Measurements from ENCODE around the gene ABLIM2. TPM values are rescaled to one million over a fixed set of nuclear protein-coding genes. Genes with fewer than 3 reads are reported as not detected.

Gene ABLIM2
- total RNA-seq, 2 experiments from 2014 or later, result 0.13 TPM; not detected in 1

DNA sequence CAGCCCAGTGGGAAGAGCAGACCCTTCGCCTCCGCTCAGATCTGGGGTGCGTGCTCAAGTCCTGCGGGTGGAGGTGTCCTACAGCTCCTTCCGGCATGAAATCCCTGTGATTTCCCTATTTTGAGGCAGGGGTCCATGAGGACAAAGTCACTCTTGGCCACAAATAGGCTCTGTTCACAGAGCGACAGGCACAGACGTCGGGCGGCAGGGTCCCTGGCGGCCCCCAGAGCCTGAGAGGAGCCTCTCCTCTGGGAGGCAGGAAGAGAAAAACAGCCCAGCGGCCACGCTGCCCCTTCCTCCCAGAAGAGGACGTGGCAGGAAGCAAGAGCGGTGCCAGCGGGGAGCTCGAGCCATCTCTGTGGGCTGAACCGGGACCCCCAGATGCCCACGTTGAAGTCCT lies 38.7 kb downstream of the ABLIM2 start:
- no peak overlapping the region for H3K4me3 Mint-ChIP-seq
- no peaks in the 10 kb centered on the region for H3K9me3 Mint-ChIP-seq
- no peak overlapping the region for H3K27ac Mint-ChIP-seq
- DNase-seq, result no peak
- no peaks in the 10 kb centered on the region for H3K27me3 Mint-ChIP-seq
- no peaks in the 10 kb centered on the region for H3K36me3 Mint-ChIP-seq (ENCODE audit: low read depth)
- POLR2A ChIA-PET, result no interaction called here
- CTCF ChIA-PET, result no interaction called here
- H3K4me1 Mint-ChIP-seq, result peaks cover 7% of the 10 kb centered on the region

DNA sequence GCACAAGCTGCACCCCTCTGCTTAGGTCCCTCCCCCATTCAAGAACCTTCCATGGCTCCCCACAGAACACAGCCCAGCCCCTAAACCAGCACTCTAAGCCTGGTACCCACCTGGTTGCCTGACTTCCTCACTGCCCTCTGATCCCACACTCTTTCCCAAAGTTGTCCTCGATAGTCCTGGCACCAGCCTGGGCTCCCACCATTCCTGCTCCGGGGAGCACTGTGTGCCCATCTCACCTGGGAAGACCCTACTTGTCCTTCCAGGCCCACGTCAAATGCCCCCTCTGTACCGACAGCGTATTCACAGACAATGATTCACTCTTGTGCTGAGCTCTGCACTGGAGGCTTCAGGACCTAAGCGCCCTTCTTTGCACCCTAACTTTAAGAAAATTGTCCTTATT lies 40.1 kb downstream of the ABLIM2 start:
- no peak for DNase-seq
- H3K36me3 Mint-ChIP-seq (ENCODE audit: low read depth), result no peaks in the 10 kb centered on the region
- H3K9me3 Mint-ChIP-seq, result no peaks in the 10 kb centered on the region
- POLR2A ChIA-PET, result no interaction called here
- H3K27me3 Mint-ChIP-seq, result no peaks in the 10 kb centered on the region
- CTCF ChIA-PET, result no interaction called here
- H3K27ac Mint-ChIP-seq, result no peak overlapping the region
- peaks cover 7% of the 10 kb centered on the region for H3K4me1 Mint-ChIP-seq
- no peak overlapping the region for H3K4me3 Mint-ChIP-seq

DNA sequence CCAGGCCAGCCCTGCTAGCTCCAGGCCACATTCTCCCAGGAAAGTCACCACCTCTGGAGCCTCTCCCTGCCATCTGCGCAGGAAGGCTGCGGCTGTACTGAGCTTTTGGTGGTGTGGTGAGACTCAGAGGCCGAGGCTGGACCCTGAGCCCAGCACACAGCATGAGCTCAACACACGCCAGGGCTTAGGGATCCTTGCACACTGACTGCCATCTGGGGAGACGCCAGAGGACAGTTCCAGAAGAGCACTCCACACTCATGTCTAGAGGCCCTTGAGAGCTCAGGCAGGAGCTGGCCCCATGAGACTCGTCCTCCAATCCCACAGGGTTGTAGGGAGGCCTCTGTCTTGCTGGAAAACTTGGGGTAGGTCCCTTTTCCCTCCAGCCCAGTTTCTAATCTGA lies 40.6 kb downstream of the ABLIM2 start:
- H3K9me3 Mint-ChIP-seq, result no peaks in the 10 kb centered on the region
- CTCF ChIA-PET, result no interaction called here
- POLR2A ChIA-PET, result no interaction called here
- H3K4me1 Mint-ChIP-seq, result peaks cover 7% of the 10 kb centered on the region
- no peak overlapping the region for H3K4me3 Mint-ChIP-seq
- H3K36me3 Mint-ChIP-seq (ENCODE audit: low read depth), result no peaks in the 10 kb centered on the region
- H3K27ac Mint-ChIP-seq, result no peak overlapping the region
- no peak for DNase-seq
- no peaks in the 10 kb centered on the region for H3K27me3 Mint-ChIP-seq

DNA sequence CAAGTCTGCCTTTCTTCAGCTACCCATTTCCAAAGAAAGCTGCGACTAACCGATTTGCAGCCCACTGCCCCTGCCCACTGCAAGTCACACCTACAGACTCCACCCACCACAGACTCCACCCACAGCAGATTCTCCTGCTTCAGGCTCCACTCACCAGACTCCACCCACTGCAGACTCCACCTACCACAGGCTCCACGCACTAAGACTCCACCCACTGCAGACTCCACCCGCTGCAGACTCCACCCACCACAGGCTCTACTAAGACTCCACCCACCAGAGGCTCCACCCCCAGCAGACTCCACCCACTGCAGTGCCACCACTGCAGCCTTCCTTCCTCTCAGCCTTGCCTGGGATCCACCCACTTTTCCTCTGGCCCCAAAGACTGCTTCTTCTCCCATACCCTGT lies 41.3 kb downstream of the ABLIM2 start:
- H3K36me3 Mint-ChIP-seq (ENCODE audit: low read depth), result no peaks in the 10 kb centered on the region
- ChIA-PET CTCF (no interaction called here), POLR2A (no interaction called here)
- no peaks in the 10 kb centered on the region for H3K9me3 Mint-ChIP-seq
- no peak overlapping the region for H3K4me3 Mint-ChIP-seq
- no peak overlapping the region for H3K27ac Mint-ChIP-seq
- H3K4me1 Mint-ChIP-seq, result peaks cover 7% of the 10 kb centered on the region
- peaks cover 1% of the 10 kb centered on the region for H3K27me3 Mint-ChIP-seq
- DNase-seq, result peak; percentile 46

DNA sequence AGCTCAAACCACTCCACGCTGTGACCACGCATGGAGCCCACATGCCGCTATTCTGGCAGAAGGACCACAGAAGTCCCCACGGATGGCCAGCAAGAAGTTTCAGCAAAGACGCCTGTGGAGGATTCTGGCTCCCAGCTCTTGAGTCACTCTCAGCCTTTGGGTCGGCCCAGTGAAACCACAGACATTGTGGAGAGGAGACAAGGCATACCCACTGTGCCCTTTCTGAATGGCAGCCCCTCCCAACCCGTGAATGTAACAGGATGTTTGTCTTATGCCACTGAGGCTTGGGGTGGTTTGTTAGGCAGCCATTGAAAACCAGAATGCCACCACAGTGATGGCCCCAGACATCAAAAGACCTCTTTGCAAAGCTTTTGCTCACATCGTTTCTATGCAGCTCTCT lies 42.7 kb downstream of the ABLIM2 start:
- Mint-ChIP-seq H3K27ac (no peak overlapping the region), H3K9me3 (no peaks in the 10 kb centered on the region), H3K4me1 (peaks cover 7% of the 10 kb centered on the region), H3K27me3 (peaks cover 3% of the 10 kb centered on the region), H3K36me3 (ENCODE audit: low read depth) (no peaks in the 10 kb centered on the region), H3K4me3 (no peak overlapping the region)
- DNase-seq, result no peak
- CTCF ChIA-PET, result no interaction called here
- POLR2A ChIA-PET, result no interaction called here

DNA sequence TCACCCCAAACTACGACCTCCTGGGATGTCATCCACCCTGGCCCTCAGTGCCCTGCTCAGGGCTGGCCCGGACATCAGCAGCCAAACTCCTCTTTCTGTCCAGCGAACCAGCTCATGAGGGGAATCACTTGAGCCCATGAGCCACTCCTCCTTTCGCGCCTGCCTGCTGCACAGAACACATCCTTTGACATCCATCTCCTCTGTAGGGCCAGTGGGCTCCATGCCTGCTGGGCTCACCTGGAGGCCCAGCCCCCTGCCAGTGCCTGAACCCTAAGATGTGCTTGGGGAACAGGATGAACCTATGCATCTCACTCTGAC lies 43.5 kb downstream of the ABLIM2 start:
- no peaks in the 10 kb centered on the region for H3K36me3 Mint-ChIP-seq (ENCODE audit: low read depth)
- no peak overlapping the region for H3K4me3 Mint-ChIP-seq
- H3K9me3 Mint-ChIP-seq, result no peaks in the 10 kb centered on the region
- ChIA-PET POLR2A (no interaction called here), CTCF (no interaction called here)
- peaks cover 3% of the 10 kb centered on the region for H3K27me3 Mint-ChIP-seq
- peaks cover 7% of the 10 kb centered on the region for H3K4me1 Mint-ChIP-seq
- H3K27ac Mint-ChIP-seq, result no peak overlapping the region
- DNase-seq, result no peak

DNA sequence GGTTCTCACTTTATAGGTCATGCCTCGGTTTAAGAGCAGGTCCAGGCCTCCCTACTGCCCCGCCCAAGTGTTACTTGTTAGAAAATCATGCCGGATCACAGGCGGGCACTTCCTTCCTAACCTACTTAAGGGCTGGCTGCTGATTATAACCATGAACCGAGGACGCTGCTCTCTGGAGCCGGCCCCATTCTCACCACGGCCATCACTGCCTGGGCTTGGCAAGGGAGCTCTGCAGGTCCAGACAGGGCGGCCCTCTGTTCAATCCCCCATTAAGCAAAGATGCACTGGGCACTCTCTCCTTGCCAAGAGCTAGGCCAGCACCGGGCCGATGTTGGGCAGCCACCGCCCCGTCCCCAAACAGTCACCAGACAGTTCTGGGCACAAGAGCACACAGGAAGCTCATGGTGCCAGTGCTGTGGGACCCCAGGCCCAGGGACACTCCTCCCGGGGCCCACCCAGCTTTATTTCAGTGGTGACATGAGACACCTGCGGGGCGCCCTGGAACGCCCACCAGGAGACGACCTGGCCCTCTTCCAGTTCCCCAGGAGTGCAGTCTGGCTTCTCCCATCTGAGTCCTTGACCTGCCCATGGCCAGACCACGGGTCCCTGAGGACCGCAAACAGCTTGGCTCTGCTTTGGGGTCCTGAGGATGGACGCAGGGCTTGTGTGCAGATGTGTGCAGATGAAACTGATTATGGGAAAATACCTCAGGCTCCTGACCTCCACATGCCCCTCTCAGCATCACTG lies 44.0 kb downstream of the ABLIM2 start:
- CTCF ChIA-PET, result no interaction called here
- Mint-ChIP-seq H3K36me3 (ENCODE audit: low read depth) (no peaks in the 10 kb centered on the region), H3K9me3 (no peaks in the 10 kb centered on the region)

DNA sequence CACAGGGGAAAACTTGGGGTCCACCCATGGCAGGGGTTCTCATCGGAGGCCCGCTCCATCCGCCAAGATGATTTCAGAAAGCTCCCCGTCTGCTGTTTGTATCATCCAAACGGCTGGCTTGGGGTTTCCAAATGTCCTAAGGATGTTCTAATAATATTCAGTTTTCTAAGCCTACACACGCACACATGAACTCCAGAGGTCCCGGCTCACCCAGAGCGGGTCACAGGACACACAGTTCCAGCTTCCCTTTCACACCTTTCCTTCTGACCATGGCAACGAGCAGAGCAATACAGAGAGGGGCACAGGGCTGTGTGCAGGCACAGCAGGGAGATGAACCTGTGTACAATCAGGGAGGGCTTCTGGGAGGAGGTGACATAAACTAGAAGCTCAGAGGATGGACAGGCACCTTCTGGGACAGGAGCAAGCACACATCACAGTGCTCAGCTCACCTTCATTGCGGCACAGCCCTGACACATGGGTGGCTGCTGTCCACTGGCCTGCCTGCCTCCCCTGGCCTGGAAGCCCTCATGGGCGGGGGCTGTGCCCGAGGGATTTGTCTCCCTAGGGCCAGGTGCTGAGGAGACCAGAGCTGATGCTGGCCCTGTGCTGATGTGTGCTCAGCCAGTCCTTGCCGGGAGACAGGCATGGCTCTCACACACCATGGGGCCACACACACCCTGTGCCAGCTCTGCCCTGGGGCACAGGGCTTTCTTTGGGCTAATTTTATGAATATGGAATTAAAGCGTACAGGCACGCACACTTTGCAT lies 44.8 kb downstream of the ABLIM2 start:
- ChIA-PET POLR2A (no interaction called here), CTCF (no interaction called here)
- no peak overlapping the region for H3K4me3 Mint-ChIP-seq
- H3K9me3 Mint-ChIP-seq, result no peaks in the 10 kb centered on the region
- no peak for DNase-seq
- peaks cover 3% of the 10 kb centered on the region for H3K27me3 Mint-ChIP-seq
- H3K36me3 Mint-ChIP-seq (ENCODE audit: low read depth), result no peaks in the 10 kb centered on the region
- H3K27ac Mint-ChIP-seq, result no peak overlapping the region
- H3K4me1 Mint-ChIP-seq, result peaks cover 7% of the 10 kb centered on the region

More for the DNA sequence above, 44.0 kb downstream of the ABLIM2 start:
- no peak for DNase-seq
- H3K27ac Mint-ChIP-seq, result no peak overlapping the region
- peaks cover 7% of the 10 kb centered on the region for H3K4me1 Mint-ChIP-seq
- H3K4me3 Mint-ChIP-seq, result no peak overlapping the region
- POLR2A ChIA-PET, result no interaction called here
- H3K27me3 Mint-ChIP-seq, result peaks cover 3% of the 10 kb centered on the region

DNA sequence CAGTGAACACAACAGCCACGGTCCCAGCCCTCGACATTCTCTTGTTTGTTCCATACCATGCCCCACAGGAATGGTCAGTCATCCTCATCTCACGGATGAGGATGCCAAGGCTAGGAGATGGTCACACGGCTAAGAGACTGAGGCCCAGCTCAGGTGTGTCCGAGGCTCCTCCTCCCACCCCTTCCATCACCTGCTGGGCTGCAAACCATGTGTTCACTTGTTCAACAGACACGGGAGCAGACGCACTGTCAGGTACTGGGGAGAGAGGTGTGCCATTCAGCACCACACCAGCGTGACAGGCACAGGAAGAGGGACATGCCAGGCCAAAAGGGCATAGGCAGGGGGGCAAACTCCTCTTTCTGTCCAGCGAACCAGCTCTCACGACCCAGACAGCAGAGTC lies 45.9 kb downstream of the ABLIM2 start:
- Mint-ChIP-seq H3K4me1 (peaks cover 7% of the 10 kb centered on the region), H3K9me3 (no peaks in the 10 kb centered on the region), H3K27me3 (peaks cover 3% of the 10 kb centered on the region), H3K27ac (no peak overlapping the region), H3K4me3 (no peak overlapping the region), H3K36me3 (ENCODE audit: low read depth) (no peaks in the 10 kb centered on the region)
- POLR2A ChIA-PET, result no interaction called here
- DNase-seq, result no peak
- CTCF ChIA-PET, result no interaction called here

DNA sequence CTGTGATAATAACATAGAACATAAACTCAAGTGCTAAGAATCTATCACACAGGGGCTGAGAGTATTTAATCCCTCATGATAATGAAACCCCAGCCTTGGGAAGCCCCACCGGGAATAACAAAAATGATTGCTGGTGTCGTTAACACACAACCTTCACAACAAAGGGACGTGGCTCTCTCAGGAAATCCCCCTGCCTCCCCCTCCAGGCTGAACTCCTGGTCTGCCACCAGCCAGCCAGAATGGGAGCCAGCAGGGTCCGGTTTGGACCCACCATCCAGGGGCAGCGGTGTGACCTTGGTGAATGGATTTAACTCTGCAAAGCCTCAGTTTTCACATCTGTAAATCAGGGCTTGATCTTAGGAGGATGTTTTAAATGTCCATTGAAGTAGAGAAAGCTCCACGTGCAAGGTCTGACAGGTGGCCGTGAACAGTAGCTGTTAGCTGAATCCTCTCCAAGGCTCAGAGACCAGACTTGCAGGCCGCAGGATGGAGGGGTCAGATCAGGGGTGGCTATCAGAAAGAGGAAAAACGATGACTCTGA lies 46.5 kb downstream of the ABLIM2 start:
- no peak for DNase-seq
- peaks cover 2% of the 10 kb centered on the region for H3K4me1 Mint-ChIP-seq
- H3K9me3 Mint-ChIP-seq, result no peaks in the 10 kb centered on the region
- ChIA-PET CTCF (no interaction called here), POLR2A (no interaction called here)
- H3K27ac Mint-ChIP-seq, result no peak overlapping the region
- peaks cover 3% of the 10 kb centered on the region for H3K27me3 Mint-ChIP-seq
- no peak overlapping the region for H3K4me3 Mint-ChIP-seq
- no peaks in the 10 kb centered on the region for H3K36me3 Mint-ChIP-seq (ENCODE audit: low read depth)

DNA sequence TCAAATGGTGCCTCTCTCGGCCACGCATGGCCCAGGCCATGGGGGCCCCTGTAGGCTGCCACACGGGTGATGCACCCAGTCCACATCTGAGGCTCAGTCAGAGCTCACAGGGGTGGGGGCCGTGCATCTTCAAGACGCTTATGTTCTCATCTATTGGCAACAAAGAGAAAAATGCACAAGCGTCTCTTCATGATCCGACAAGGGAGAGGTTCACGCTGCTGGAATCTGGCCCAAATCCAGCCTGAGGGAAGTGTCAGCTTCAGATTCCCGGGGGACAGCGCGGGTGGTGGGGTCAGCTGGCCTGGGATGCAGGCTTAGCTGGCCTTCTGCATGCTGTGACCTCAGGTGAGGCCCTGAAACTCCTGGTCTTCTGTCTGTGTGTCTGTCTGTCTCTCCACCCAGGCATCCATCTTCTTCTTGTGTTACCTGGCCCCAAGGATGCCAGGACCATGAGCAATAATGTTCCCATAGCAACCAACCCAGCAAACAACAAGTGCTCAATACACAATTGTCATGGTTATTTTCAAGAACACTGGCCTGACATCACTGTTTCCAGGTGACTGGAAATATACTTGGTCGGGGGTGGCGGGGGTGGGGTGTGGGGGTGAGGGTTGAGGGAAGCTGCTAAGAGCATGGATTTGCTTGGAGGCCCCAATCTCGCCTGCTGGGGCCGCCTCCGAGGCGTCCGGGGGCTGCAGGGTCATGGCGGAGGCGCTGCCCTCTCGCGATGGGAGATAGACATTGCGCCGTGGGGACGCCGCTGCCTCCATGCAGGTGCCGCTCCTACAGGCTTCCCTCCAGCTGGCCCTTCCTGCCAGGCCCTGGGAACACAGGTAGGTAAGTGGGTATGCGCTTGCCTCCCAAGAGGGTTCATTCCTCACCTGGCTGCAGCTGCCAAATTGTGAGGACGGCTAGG lies 48.3 kb downstream of the ABLIM2 start:
- no peaks in the 10 kb centered on the region for H3K4me1 Mint-ChIP-seq
- no peak overlapping the region for H3K27ac Mint-ChIP-seq
- H3K36me3 Mint-ChIP-seq (ENCODE audit: low read depth), result no peaks in the 10 kb centered on the region
- ChIA-PET POLR2A (no interaction called here), CTCF (no interaction called here)
- H3K4me3 Mint-ChIP-seq, result no peak overlapping the region
- H3K9me3 Mint-ChIP-seq, result no peaks in the 10 kb centered on the region
- DNase-seq, result no peak
- H3K27me3 Mint-ChIP-seq, result peaks cover 3% of the 10 kb centered on the region

DNA sequence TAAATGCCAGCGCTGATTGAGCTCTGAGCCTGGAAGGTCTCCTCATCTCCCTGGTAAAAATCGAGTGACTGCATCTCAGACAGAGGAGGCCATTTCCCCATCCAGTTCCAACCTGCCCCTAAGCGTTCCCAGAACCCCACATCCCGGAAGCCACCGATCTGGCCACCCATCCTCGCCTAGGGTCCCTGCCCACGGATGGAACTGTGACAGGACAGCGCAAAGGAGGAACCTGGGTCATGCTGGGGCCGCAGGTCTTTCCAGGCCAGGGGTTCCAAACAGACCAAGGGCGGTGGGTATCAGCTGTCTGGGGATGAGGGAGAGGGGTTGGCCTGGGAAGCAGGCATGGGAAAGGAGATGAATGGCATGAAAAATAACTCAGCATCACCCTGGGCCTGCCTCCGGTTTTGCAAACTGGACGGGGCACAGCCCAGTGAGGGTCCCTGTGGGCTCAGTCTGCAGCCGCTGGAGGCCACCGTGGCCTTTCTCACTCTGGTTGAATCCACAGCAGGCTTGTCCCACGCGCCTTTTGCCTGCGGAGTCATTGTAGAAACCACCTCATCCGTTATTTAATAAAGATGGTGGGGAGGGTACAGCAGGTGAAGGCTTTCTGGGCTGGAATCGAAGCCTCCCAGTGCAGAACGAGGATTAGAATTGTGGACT lies 49.1 kb downstream of the ABLIM2 start:
- Mint-ChIP-seq H3K27me3 (peaks cover 3% of the 10 kb centered on the region), H3K9me3 (no peaks in the 10 kb centered on the region), H3K27ac (no peak overlapping the region), H3K4me3 (no peak overlapping the region), H3K4me1 (no peaks in the 10 kb centered on the region), H3K36me3 (ENCODE audit: low read depth) (no peaks in the 10 kb centered on the region)
- DNase-seq, result no peak
- ChIA-PET CTCF (interaction anchor here (0.5 kb wide), 1 partner anchor 227 kb away, joined by 4 read pairs; no protein-coding TSS in a partner anchor), POLR2A (no interaction called here)

DNA sequence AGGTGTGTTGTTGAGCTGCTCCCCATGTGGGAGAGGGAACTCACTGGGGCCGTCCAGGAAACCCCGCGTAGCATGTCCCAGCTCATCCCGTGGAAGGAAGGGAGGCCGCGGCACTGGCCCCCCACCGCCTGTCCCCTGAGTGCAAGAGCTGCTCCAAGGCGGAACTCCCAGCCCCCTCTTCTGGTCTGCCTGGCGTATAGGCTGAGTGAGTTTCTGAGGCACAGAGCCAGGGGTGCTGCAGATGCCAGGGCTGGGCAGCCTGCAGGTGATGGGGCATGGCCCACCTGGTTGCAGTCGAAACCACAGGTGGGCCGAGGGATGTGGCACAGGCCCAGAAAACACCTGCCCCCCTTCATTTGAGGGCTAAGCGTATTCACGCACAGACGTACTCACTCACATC lies 49.6 kb downstream of the ABLIM2 start:
- ChIA-PET CTCF (interaction anchor here (0.5 kb wide), 1 partner anchor 226 kb away, joined by 4 read pairs; no protein-coding TSS in a partner anchor), POLR2A (no interaction called here)
- H3K36me3 Mint-ChIP-seq (ENCODE audit: low read depth), result no peaks in the 10 kb centered on the region
- H3K27me3 Mint-ChIP-seq, result peaks cover 3% of the 10 kb centered on the region
- no peaks in the 10 kb centered on the region for H3K4me1 Mint-ChIP-seq
- no peak for DNase-seq
- no peaks in the 10 kb centered on the region for H3K9me3 Mint-ChIP-seq
- H3K27ac Mint-ChIP-seq, result no peak overlapping the region
- no peak overlapping the region for H3K4me3 Mint-ChIP-seq

All from activated CD4-positive, alpha-beta memory T cell treated with anti-CD3 and anti-CD28 coated beads, Interleukin-2, amount 10 ng/mL, durations not matched to agents 7 days and 5 days (primary cell).